GM19452 (cell line): Measurements from ENCODE around the gene CLSTN2.

Experiments
- ATAC-seq: cut with Tn5 transposase; IDR thresholded peaks from one replicate; pipeline ENCODE4 v1.9.1; 2021; ENCODE audit not compliant: unreplicated experiment

The CLSTN2 gene

GRCh38 chr3:140180603-140181002 is 245.6 kb downstream of the CLSTN2 start:
- ATAC-seq, result no peak

GRCh38 chr3:140185375-140185774 is 250.4 kb downstream of the CLSTN2 start:
- ATAC-seq, result no peak

GRCh38 chr3:140186421-140186920 is 251.5 kb downstream of the CLSTN2 start:
- ATAC-seq, result no peak

GRCh38 chr3:140187028-140187427 is 252.0 kb downstream of the CLSTN2 start:
- ATAC-seq, result no peak

GRCh38 chr3:140187656-140188221 is 252.8 kb downstream of the CLSTN2 start:
- no peak for ATAC-seq

GRCh38 chr3:140188285-140188684 is 253.3 kb downstream of the CLSTN2 start:
- ATAC-seq, result no peak

- no peak for ATAC-seq
Measured at GRCh38 chr3:140189267-140189666, 254.3 kb downstream of the CLSTN2 start.

GRCh38 chr3:140189976-140190375 is 255.0 kb downstream of the CLSTN2 start:
- no peak for ATAC-seq

GRCh38 chr3:140196970-140197369 is 262.0 kb downstream of the CLSTN2 start:
- ATAC-seq, result no peak

- no peak for ATAC-seq
Measured at GRCh38 chr3:140198242-140198641, 263.3 kb downstream of the CLSTN2 start.

- ATAC-seq, result no peak
Measured at GRCh38 chr3:140199008-140199407, 264.0 kb downstream of the CLSTN2 start.

GRCh38 chr3:140199743-140200142 is 264.8 kb downstream of the CLSTN2 start:
- ATAC-seq, result no peak

GRCh38 chr3:140203510-140203909 is 268.5 kb downstream of the CLSTN2 start:
- no peak for ATAC-seq

- no peak for ATAC-seq
Measured at GRCh38 chr3:140204271-140204984, 269.4 kb downstream of the CLSTN2 start.

- no peak for ATAC-seq
Measured at GRCh38 chr3:140205598-140205997, 270.6 kb downstream of the CLSTN2 start.

GRCh38 chr3:140206196-140207040 is 271.4 kb downstream of the CLSTN2 start:
- no peak for ATAC-seq

GRCh38 chr3:140207541-140207940 is 272.6 kb downstream of the CLSTN2 start:
- ATAC-seq, result no peak

- no peak for ATAC-seq
Measured at GRCh38 chr3:140216249-140216648, 281.3 kb downstream of the CLSTN2 start.

GRCh38 chr3:140219291-140219690 is 284.3 kb downstream of the CLSTN2 start:
- no peak for ATAC-seq

- ATAC-seq, result no peak
Measured at GRCh38 chr3:140219923-140220452, 285.0 kb downstream of the CLSTN2 start.

- ATAC-seq, result no peak
Measured at GRCh38 chr3:140223197-140223596, 288.2 kb downstream of the CLSTN2 start.
